B cell (primary cell): Measurements from ENCODE around the gene CCDC57. TPM values are rescaled to one million over a fixed set of nuclear protein-coding genes. Genes with fewer than 3 reads are reported as not detected.

Experiments
- ATAC-seq: fragments of 200-7000 bp; cut with Tn5 transposase; one replicate; pipeline ENCODE4 v1.10.0; 2021; ENCODE audit warnings: low read depth, mild to moderate bottlenecking, moderate number of reproducible peaks, moderate library complexity
- CTCF ChIA-PET: fragments of 350-600 bp; sonication (Branson Sonifier 250); formaldehyde crosslinking; loops from one replicate; lab custom pipeline; 2021; ENCODE audit warnings: antibody characterized with exemption, inconsistent platforms; lab: Charles Lee
- POLR2A ChIA-PET: fragments of 350-600 bp; sonication (Branson Sonifier 250); formaldehyde crosslinking; loops from one replicate; lab custom pipeline; 2021; ENCODE audit warnings: antibody characterized with exemption; lab: Charles Lee
- DNase-seq: peaks from one replicate; pipeline ENCODE4 v3.0.0; 2013
- H2AFZ ChIP-seq: 2 replicates; pipeline ENCODE4 v1.6.1; 2012; ENCODE audit warnings: mild to moderate bottlenecking, low read depth, low read length; ENCODE audit not compliant: insufficient read depth, poor library complexity, severe bottlenecking
- H3K27ac ChIP-seq, 2 donors: 1 replicate in 1 of 2; 2 replicates in 1 of 2; pipeline ENCODE4 v1.5.1; 2012 to 2013; ENCODE audit warnings: low read length in 2 of 2, mild to moderate bottlenecking in 2 of 2, moderate library complexity in 1 of 2
- H3K27me3 ChIP-seq, 4 experiments: fragments of 200-600 bp in 1 of 4; sonication (generic) in 1 of 4; replicated peaks in 1 of 4; 1 replicate in 2 of 4; 2 replicates in 2 of 4; pipeline versions ENCODE4 v1.6.1 to v1.7.0; 2013 to 2016; ENCODE audit warnings: low read length in 3 of 4, mild to moderate bottlenecking in 2 of 4, mixed read lengths in 1 of 4, moderate library complexity in 1 of 4; ENCODE audit not compliant: insufficient read depth in 4 of 4, control insufficient read depth in 3 of 4; ENCODE audit errors: control extremely low read depth in 1 of 4
- H3K36me3 ChIP-seq, 2 experiments: replicated peaks in 1 of 2; 1 replicate in 1 of 2; 2 replicates in 1 of 2; pipeline versions ENCODE4 v1.6.1 to v1.7.1; 2013; ENCODE audit warnings: low read length in 1 of 2; ENCODE audit not compliant: insufficient read depth in 2 of 2, control insufficient read depth in 1 of 2; ENCODE audit errors: control extremely low read depth in 1 of 2, extremely low read depth in 1 of 2
- H3K4me1 ChIP-seq, 2 donors: fragments of 200-600 bp in 1 of 2; sonication (generic) in 1 of 2; 1 replicate in 1 of 2; 2 replicates in 1 of 2; pipeline versions ENCODE4 v1.5.1 to v1.6.1; 2013 to 2017; ENCODE audit warnings: low read length in 2 of 2; ENCODE audit not compliant: control insufficient read depth in 2 of 2, insufficient read depth in 2 of 2
- H3K4me2 ChIP-seq: replicated peaks from 2 replicates; pipeline ENCODE3; 2012; ENCODE audit warnings: mild to moderate bottlenecking, low read depth, low read length; ENCODE audit not compliant: poor library complexity, severe bottlenecking
- H3K4me3 ChIP-seq, 5 experiments: fragments of 200-600 bp in 1 of 5; sonication (generic) in 1 of 5; 1 replicate in 3 of 5; 2 replicates in 2 of 5; pipeline versions ENCODE4 v1.5.1 to v1.7.0; 2011 to 2016; ENCODE audit warnings: low read length in 4 of 5, mild to moderate bottlenecking in 4 of 5, low read depth in 2 of 5, control low read depth in 1 of 5, moderate library complexity in 1 of 5; ENCODE audit not compliant: insufficient read depth in 1 of 5; ENCODE audit errors: control extremely low read depth in 1 of 5, extremely low read depth in 1 of 5
- H3K79me2 ChIP-seq: fragments of 200-600 bp; sonication (generic); one replicate; pipeline ENCODE4 v1.6.0; 2016; ENCODE audit warnings: low read length; ENCODE audit not compliant: control insufficient read depth, insufficient read depth
- H3K9ac ChIP-seq: fragments of 200-600 bp; sonication (generic); 2 replicates; pipeline ENCODE4 v1.6.1; 2017; ENCODE audit warnings: mild to moderate bottlenecking, low read length, moderate library complexity
- H3K9me3 ChIP-seq, 3 donors: one replicate each; pipeline versions ENCODE4 v1.6.1 to v1.7.1; 2013; ENCODE audit warnings: low read length in 2 of 3; ENCODE audit not compliant: control insufficient read depth in 2 of 3, insufficient read depth in 1 of 3; ENCODE audit errors: control extremely low read depth in 1 of 3
- H4K20me1 ChIP-seq: 2 replicates; pipeline ENCODE4 v1.6.0; 2012; ENCODE audit warnings: mild to moderate bottlenecking, low read length; ENCODE audit not compliant: insufficient read depth, control insufficient read depth, poor library complexity, severe bottlenecking
- H3K27ac Mint-ChIP-seq: one replicate; pipeline ENCODE4 v1.8.0; 2021; ENCODE audit warnings: mixed read lengths
- H3K27me3 Mint-ChIP-seq: one replicate; pipeline ENCODE4 v1.8.0; 2021; ENCODE audit warnings: mixed read lengths
- H3K4me1 Mint-ChIP-seq: one replicate; pipeline ENCODE4 v1.8.0; 2021; ENCODE audit warnings: mixed read lengths
- H3K4me3 Mint-ChIP-seq: one replicate; pipeline ENCODE4 v1.8.0; 2021; ENCODE audit warnings: mixed read lengths
- H3K9me3 Mint-ChIP-seq: one replicate; pipeline ENCODE4 v1.8.0; 2022; ENCODE audit warnings: mixed read lengths; ENCODE audit not compliant: insufficient read depth
- CTCF ChIP-seq: fragments of 200-600 bp; IDR thresholded peaks from one replicate; pipeline ENCODE4 v1.8.0; 2022; ENCODE audit warnings: antibody characterized with exemption, mild to moderate bottlenecking
- EZH2 ChIP-seq: IDR thresholded peaks from 2 replicates; pipeline ENCODE4 v1.6.1; 2012; ENCODE audit warnings: borderline replicate concordance, low read depth, mild to moderate bottlenecking, moderate library complexity, low read length; ENCODE audit not compliant: insufficient read depth, poor library complexity, severe bottlenecking
- WGBS: methylation state at CpG from one replicate; pipeline ENCODE4 v1.1.5; 2013; ENCODE audit warnings: missing lambda C conversion rate; ENCODE audit not compliant: insufficient coverage; 5-methylcytosine and 5-hydroxymethylcytosine counted together
- intact Hi-C: fragments of 100-400 bp; cut with micrococcal nuclease; formaldehyde crosslinking; loops from one replicate; pipeline ENCODE4 v1.10.0; 2022
- polyA plus RNA-seq: library from polyadenylated mRNA; depleted of rRNA; stranded (reverse); fragments of >200 nt; gene quantifications from 2 replicates; pipeline ENCODE4 v1.2.3, GENCODE V29; 2012
- total RNA-seq, 2 donors: library from RNA; stranded (reverse); fragments of 120-200 nt in 1 of 2; gene quantifications; 1 replicate in 1 of 2; 2 replicates in 1 of 2; pipeline versions ENCODE4 v1.2.3 to v1.2.4, GENCODE V29; 2013 to 2022

CCDC57 gene
- total and polyA plus RNA-seq, 2 donors (not counting 1 experiment from before 2014, with no cell fraction given), result 49.7 to 67.2 TPM

- Mint-ChIP-seq H3K9me3 (no peaks in the 10 kb centered on the region), H3K4me1 (peaks cover 21% of the 10 kb centered on the region), H3K27ac (no peak overlapping the region), H3K27me3 (no peaks in the 10 kb centered on the region), H3K4me3 (no peak overlapping the region)
- Histone ChIP-seq H2AFZ (no peak overlapping the region), H3K4me3 (no peak overlapping the region), H3K27ac (no peak overlapping the region), H3K4me2 (no peak overlapping the region), H3K79me2 (peaks cover 16% of the 10 kb centered on the region), H3K36me3 (no peaks in the 10 kb centered on the region), H3K9me3 (peaks cover 0 to 4% (median 0%) of the 10 kb centered on the region in 3 donors), H4K20me1 (no peaks in the 10 kb centered on the region), H3K4me1 (peaks cover 18 to 25% of the 10 kb centered on the region in 2 donors), H3K27me3 (no peaks in the 10 kb centered on the region), H3K9ac (no peak overlapping the region)
- 98% methylated on average over 13 of the region's 14 CpGs for WGBS
- intact Hi-C loops, result no loop called here
- ChIA-PET CTCF (interaction anchor here (1.0 to 1.5 kb wide), 2 partner anchors 10 to 78 kb away, joined by 3 to 5 read pairs; no protein-coding TSS in a partner anchor), POLR2A (no interaction called here)
- ATAC-seq (no peak), DNase-seq (no peak)
- TF ChIP-seq CTCF, result no peak
- TF ChIP-seq EZH2, result no peak
Observed at GRCh38 chr17:82108038-82108437, 104.6 kb downstream of the CCDC57 start.

- CTCF ChIA-PET, result interaction anchor here (1.0 to 1.6 kb wide), 3 partner anchors 9 to 88 kb away, joined by 3 to 5 read pairs (median 4); no protein-coding TSS in a partner anchor
Observed at GRCh38 chr17:82107341-82107860, 105.2 kb downstream of the CCDC57 start.

More at GRCh38 chr17:82107341-82107860, 105.2 kb downstream of the CCDC57 start:
- no peaks in the 10 kb centered on the region for H3K9me3 Mint-ChIP-seq
- H3K79me2 ChIP-seq, result peaks cover 16% of the 10 kb centered on the region
- H3K4me1 ChIP-seq, result peaks cover 18 to 25% of the 10 kb centered on the region in 2 donors
- no peaks in the 10 kb centered on the region for H3K36me3 ChIP-seq
- H3K27ac ChIP-seq, result peak overlapping the region in 1 of 2 donors; percentile 75
- peak overlapping the region; percentile 76 for H3K9ac ChIP-seq
- H3K27ac Mint-ChIP-seq, result peak overlapping the region; percentile 20
- H4K20me1 ChIP-seq, result no peaks in the 10 kb centered on the region
- H3K4me1 Mint-ChIP-seq, result peaks cover 21% of the 10 kb centered on the region
- H2AFZ ChIP-seq, result no peak overlapping the region
- peak; percentile 22 for DNase-seq
- H3K9me3 ChIP-seq, result peaks cover 0 to 4% (median 0%) of the 10 kb centered on the region in 3 donors
- WGBS, result 92% methylated on average over 24 of the region's 24 CpGs
- intact Hi-C loops, result loop anchor here (1.0 to 2.0 kb wide), 2 partner anchors 47 to 77 kb away; no protein-coding TSS in a partner anchor
- ATAC-seq, result no peak
- TF ChIP-seq EZH2, result no peak
- peak; percentile 29 for TF ChIP-seq CTCF
- H3K4me3 ChIP-seq, result no peak overlapping the region
- no peaks in the 10 kb centered on the region for H3K27me3 ChIP-seq
- peak overlapping the region; percentile 32 for H3K4me3 Mint-ChIP-seq
- H3K27me3 Mint-ChIP-seq, result no peaks in the 10 kb centered on the region
- H3K4me2 ChIP-seq, result peak overlapping the region; percentile 89
- POLR2A ChIA-PET, result interaction anchor here (0.6 to 1.7 kb wide), 2 partner anchors 8 to 99 kb away, joined by 6 to 12 read pairs; no protein-coding TSS in a partner anchor
